ENCODE measurements around the gene SLC46A2. TPM values are rescaled to one million over a fixed set of nuclear protein-coding genes. Genes with fewer than 3 reads are reported as not detected.

Gene SLC46A2
- total RNA-seq, 3 donors from 2014 or later (not counting 1 experiment from before 2014, with no cell fraction given), result 0.18 to 0.64 (median 0.23) TPM

DNA sequence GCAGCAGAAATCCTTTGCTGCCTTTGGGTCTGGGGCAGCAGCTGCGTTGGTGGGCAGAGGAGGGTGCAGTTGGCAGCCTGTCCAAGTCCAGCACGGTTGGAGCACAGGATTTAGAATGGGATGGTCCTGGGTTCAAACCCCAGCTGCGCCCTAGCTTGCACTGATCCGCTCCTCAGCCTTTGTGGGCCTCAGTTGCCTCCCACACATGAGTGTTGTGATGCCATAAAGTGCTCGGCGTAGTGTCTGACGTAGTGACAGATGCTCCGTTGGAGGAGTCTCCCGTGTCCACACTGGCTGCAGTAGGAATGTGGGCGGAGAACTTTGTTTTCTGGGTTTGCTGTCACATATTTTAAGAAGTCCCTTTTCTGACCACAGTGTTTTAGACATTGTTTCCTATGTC is 36.0 kb downstream of the SLC46A2 start:
- H3K4me1 Mint-ChIP-seq, result peaks cover 5 to 7% of the 10 kb centered on the region in 2 donors
- 90% methylated on average over 10 of the region's 10 CpGs for WGBS (ENCODE audit: insufficient coverage)

DNA sequence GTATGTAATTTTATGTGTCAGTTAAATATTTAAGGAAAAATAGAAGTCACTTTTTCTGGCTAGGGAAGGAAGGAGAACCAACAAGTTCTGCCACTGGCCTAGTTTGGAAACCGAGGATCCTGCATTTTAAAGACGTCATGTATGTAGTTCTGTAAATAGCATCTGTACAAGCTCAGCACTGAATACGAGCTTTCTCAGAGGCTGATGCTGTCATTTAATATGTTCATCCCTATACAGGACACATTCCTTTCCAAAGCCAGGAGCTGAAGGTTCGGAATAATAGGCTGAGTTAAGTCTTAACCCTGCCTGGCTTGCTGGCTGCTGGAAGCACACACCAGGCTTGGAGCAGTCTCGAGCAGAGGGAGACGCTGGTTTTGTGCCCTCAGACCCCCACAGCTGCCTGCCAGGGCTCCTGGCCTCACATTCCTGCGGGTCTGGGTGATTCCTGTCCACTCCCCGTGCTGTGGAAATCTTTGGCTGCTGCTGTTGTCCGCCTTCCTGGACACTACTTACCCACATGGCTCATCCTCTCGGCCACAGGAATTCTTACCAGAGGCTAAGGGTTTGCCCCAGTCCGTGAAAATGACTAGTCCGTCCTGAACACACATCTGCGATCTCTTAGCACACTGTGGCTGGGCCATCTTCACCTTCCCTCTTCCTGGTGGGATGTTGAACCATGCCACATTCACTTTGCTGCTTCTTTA is 36.6 kb downstream of the SLC46A2 start:
- 88% methylated on average over 13 of the region's 13 CpGs for WGBS (ENCODE audit: insufficient coverage)
- Histone ChIP-seq H3K4me3 (ENCODE audit: low read length) (no peak overlapping the region), H3K27ac (ENCODE audit: low read length) (no peak overlapping the region), H3K36me3 (ENCODE audit: control insufficient read depth, insufficient read depth, low read length) (peaks cover 7% of the 10 kb centered on the region), H3K27me3 (ENCODE audit: control insufficient read depth, insufficient read depth, low read length) (no peaks in the 10 kb centered on the region), H3K9me3 (ENCODE audit: control insufficient read depth, insufficient read depth, low read length) (no peaks in the 10 kb centered on the region), H3K4me1 (ENCODE audit: control insufficient read depth, insufficient read depth, low read length) (peaks cover 8% of the 10 kb centered on the region)
- Mint-ChIP-seq H3K27me3 (ENCODE audit: low read depth in 2 of 2) (no peaks in the 10 kb centered on the region), H3K27ac (no peak overlapping the region), H3K36me3 (no peaks in the 10 kb centered on the region), H3K4me1 (peaks cover 5 to 6% of the 10 kb centered on the region in 2 donors), H3K9me3 (no peaks in the 10 kb centered on the region), H3K4me3 (no peak overlapping the region)
- DNase-seq, result no peak
- TF ChIP-seq, protein P1, sequence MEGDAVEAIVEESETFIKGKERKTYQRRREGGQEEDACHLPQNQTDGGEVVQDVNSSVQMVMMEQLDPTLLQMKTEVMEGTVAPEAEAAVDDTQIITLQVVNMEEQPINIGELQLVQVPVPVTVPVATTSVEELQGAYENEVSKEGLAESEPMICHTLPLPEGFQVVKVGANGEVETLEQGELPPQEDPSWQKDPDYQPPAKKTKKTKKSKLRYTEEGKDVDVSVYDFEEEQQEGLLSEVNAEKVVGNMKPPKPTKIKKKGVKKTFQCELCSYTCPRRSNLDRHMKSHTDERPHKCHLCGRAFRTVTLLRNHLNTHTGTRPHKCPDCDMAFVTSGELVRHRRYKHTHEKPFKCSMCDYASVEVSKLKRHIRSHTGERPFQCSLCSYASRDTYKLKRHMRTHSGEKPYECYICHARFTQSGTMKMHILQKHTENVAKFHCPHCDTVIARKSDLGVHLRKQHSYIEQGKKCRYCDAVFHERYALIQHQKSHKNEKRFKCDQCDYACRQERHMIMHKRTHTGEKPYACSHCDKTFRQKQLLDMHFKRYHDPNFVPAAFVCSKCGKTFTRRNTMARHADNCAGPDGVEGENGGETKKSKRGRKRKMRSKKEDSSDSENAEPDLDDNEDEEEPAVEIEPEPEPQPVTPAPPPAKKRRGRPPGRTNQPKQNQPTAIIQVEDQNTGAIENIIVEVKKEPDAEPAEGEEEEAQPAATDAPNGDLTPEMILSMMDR (IDR thresholded peaks at IDR 0.05), result no peak
- intact Hi-C loops (cut with micrococcal nuclease), result no loop called here
- ATAC-seq, result no peak

More for the DNA sequence above, 36.0 kb downstream of the SLC46A2 start:
- Mint-ChIP-seq H3K4me3 (no peak overlapping the region), H3K36me3 (no peaks in the 10 kb centered on the region), H3K27ac (peak overlapping the region in 1 of 2 donors; percentile 49), H3K9me3 (no peaks in the 10 kb centered on the region), H3K27me3 (ENCODE audit: low read depth in 2 of 2) (no peaks in the 10 kb centered on the region)
- H3K9me3 ChIP-seq (ENCODE audit: control insufficient read depth, insufficient read depth, low read length), result no peaks in the 10 kb centered on the region
- H3K27ac ChIP-seq (ENCODE audit: low read length), result no peak overlapping the region
- intact Hi-C loops (cut with micrococcal nuclease), result no loop called here
- TF ChIP-seq, protein P1 (IDR thresholded peaks at IDR 0.05), result no peak
- no peak overlapping the region for H3K4me3 ChIP-seq (ENCODE audit: low read length)
- peaks cover 7% of the 10 kb centered on the region for H3K4me1 ChIP-seq (ENCODE audit: control insufficient read depth, insufficient read depth, low read length)
- no peak for DNase-seq
- peaks cover 7% of the 10 kb centered on the region for H3K36me3 ChIP-seq (ENCODE audit: control insufficient read depth, insufficient read depth, low read length)
- ATAC-seq, result no peak
- H3K27me3 ChIP-seq (ENCODE audit: control insufficient read depth, insufficient read depth, low read length), result no peaks in the 10 kb centered on the region

DNA sequence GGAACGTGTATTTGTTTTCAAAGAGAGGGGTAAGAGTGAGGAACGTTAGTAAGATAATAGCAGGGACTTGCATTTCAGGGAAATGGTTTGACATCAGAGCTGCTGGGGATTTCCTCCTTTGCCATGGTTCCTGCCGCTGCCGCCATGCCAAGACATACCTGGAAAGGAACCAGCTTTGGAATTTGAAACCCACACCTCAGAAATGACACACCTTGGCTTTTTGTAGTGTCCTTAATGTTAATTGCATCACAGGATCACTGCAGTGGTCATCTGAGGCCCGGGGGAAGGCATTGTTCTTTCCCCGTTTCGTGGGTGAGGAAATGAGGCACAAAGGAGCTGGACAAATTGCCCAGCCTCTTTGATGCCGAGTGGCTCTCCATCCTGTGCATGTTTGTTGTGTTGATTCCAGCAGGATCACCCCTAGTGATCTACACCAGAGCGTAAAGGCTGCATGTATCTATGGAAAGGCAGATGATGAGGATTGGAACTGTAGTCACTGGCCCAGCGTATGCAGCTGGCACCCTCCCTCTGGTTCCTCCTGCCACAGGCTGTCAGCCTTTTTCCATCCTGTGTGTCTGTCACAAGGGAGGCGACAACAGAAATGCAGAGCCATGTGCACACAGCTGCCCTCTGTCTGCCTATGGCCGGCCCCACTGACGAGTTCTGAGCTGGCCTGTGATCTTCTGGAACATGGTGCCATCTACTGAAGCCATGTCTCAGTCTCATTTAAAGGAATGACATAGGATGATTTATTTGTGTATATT is 37.8 kb downstream of the SLC46A2 start:
- TF ChIP-seq, protein P1 (IDR thresholded peaks at IDR 0.05), result no peak
- DNase-seq (no peak), ATAC-seq (no peak)
- Histone ChIP-seq H3K36me3 (ENCODE audit: control insufficient read depth, insufficient read depth, low read length) (peaks cover 7% of the 10 kb centered on the region), H3K9me3 (ENCODE audit: control insufficient read depth, insufficient read depth, low read length) (no peaks in the 10 kb centered on the region), H3K27me3 (ENCODE audit: control insufficient read depth, insufficient read depth, low read length) (no peaks in the 10 kb centered on the region), H3K4me1 (ENCODE audit: control insufficient read depth, insufficient read depth, low read length) (peaks cover 11% of the 10 kb centered on the region), H3K27ac (ENCODE audit: low read length) (no peak overlapping the region), H3K4me3 (ENCODE audit: low read length) (no peak overlapping the region)
- no peaks in the 10 kb centered on the region for H3K9me3 Mint-ChIP-seq
- peaks cover 0 to 9% of the 10 kb centered on the region in 2 donors for H3K4me1 Mint-ChIP-seq
- no peak overlapping the region for H3K27ac Mint-ChIP-seq
- intact Hi-C loops (cut with micrococcal nuclease), result no loop called here
- WGBS (ENCODE audit: insufficient coverage), result 83% methylated on average over 12 of the region's 13 CpGs
- no peak overlapping the region for H3K4me3 Mint-ChIP-seq
- no peaks in the 10 kb centered on the region for H3K36me3 Mint-ChIP-seq
- no peaks in the 10 kb centered on the region for H3K27me3 Mint-ChIP-seq (ENCODE audit: low read depth in 2 of 2)

Data from natural killer cell (primary cell).